HUES6 (cell line): Measurements from ENCODE around the gene HSP90AA1.

Source experiments
- H3K27ac ChIP-seq: 2 replicates; pipeline ENCODE4 v1.7.0; 2013; ENCODE audit warnings: low read depth, mild to moderate bottlenecking, low read length, inconsistent platforms
- H3K27me3 ChIP-seq: 2 replicates; pipeline ENCODE4 v1.6.1; 2013; ENCODE audit warnings: low read length; ENCODE audit not compliant: control insufficient read depth, insufficient read depth
- H3K36me3 ChIP-seq: 2 replicates; pipeline ENCODE4 v1.6.1; 2013; ENCODE audit warnings: low read length; ENCODE audit not compliant: control insufficient read depth, insufficient read depth
- H3K4me1 ChIP-seq: 2 replicates; pipeline ENCODE4 v1.6.1; 2013; ENCODE audit warnings: low read length; ENCODE audit not compliant: control insufficient read depth, insufficient read depth
- H3K4me3 ChIP-seq: 2 replicates; pipeline ENCODE4 v1.5.1; 2013; ENCODE audit warnings: low read depth, low read length
- H3K9ac ChIP-seq: one replicate; pipeline ENCODE4 v1.6.1; 2013; ENCODE audit warnings: mild to moderate bottlenecking, low read length
- H3K9me3 ChIP-seq: 2 replicates; pipeline ENCODE4 v1.6.1; 2013; ENCODE audit warnings: low read depth, low read length; ENCODE audit not compliant: control insufficient read depth, insufficient read depth

HSP90AA1 gene

GRCh38 chr14:102035914-102036313 lies 50.9 kb downstream of the HSP90AA1 start:
- Histone ChIP-seq H3K36me3 (peaks cover 93% of the 10 kb centered on the region), H3K27me3 (no peaks in the 10 kb centered on the region), H3K9me3 (no peaks in the 10 kb centered on the region), H3K4me1 (no peaks in the 10 kb centered on the region), H3K4me3 (no peak overlapping the region), H3K27ac (no peak overlapping the region), H3K9ac (no peak overlapping the region)

GRCh38 chr14:102034301-102034700 lies 52.5 kb downstream of the HSP90AA1 start:
- Histone ChIP-seq H3K27ac (no peak overlapping the region), H3K4me1 (no peaks in the 10 kb centered on the region), H3K4me3 (no peak overlapping the region), H3K36me3 (peaks cover 93% of the 10 kb centered on the region), H3K9ac (no peak overlapping the region), H3K9me3 (no peaks in the 10 kb centered on the region), H3K27me3 (no peaks in the 10 kb centered on the region)

- Histone ChIP-seq H3K27ac (no peak overlapping the region), H3K9me3 (no peaks in the 10 kb centered on the region), H3K27me3 (no peaks in the 10 kb centered on the region), H3K9ac (no peak overlapping the region), H3K36me3 (peaks cover 93% of the 10 kb centered on the region), H3K4me1 (no peaks in the 10 kb centered on the region), H3K4me3 (no peak overlapping the region)
Observed at GRCh38 chr14:102033241-102033640, 53.6 kb downstream of the HSP90AA1 start.
